NT2/D1 (cell line): ENCODE measurements around the gene PPM1N.

Source experiments
- SUZ12 ChIP-seq: IDR thresholded peaks from 2 replicates; pipeline ENCODE4 v1.6.1; 2011; ENCODE audit not compliant: insufficient read length, insufficient read depth; ENCODE audit errors: extremely low read depth
- YY1 ChIP-seq: IDR thresholded peaks from 2 replicates; pipeline ENCODE4 v1.6.1; 2011; ENCODE audit not compliant: insufficient read length, insufficient read depth
- ZNF274 ChIP-seq: IDR thresholded peaks from 2 replicates; pipeline ENCODE4 v1.6.1; 2011; ENCODE audit warnings: mild to moderate bottlenecking, low read depth, low read length

- TF ChIP-seq YY1 (no peak), SUZ12 (no peak), ZNF274 (no peak)
These were observed 21.1 kb upstream of the PPM1N start for GRCh38 chr19:45477186-45477585.
